Cardiac muscle cell (in vitro differentiated cells and primary cell): ENCODE measurements around the gene ITGA3. TPM values are rescaled to one million over a fixed set of nuclear protein-coding genes. Genes with fewer than 3 reads are reported as not detected.
A peak's percentile ranks its signal among the peaks of the same experiment; 100 is the strongest.

Source experiments
- DNase-seq, 2 donors: peaks; one replicate each; pipeline versions ENCODE4 v3.0.0 to v3.0.0-alpha.2; 2010 to 2017; ENCODE audit warnings: low read depth in 1 of 2, low spot score in 1 of 2
- H3K27ac ChIP-seq: fragments of 200-600 bp; sonication (generic); 2 replicates; pipeline ENCODE4 v1.5.1; 2016
- H3K27me3 ChIP-seq: fragments of 200-600 bp; sonication (generic); 2 replicates; pipeline ENCODE4 v1.6.0; 2016; ENCODE audit warnings: control low read depth
- H3K36me3 ChIP-seq: fragments of 200-600 bp; sonication (generic); 2 replicates; pipeline ENCODE4 v1.5.1; 2016; ENCODE audit warnings: control low read depth
- H3K4me1 ChIP-seq: fragments of 200-600 bp; sonication (generic); 2 replicates; pipeline ENCODE4 v1.8.1; 2017; ENCODE audit warnings: low read depth, mild to moderate bottlenecking, mixed run types
- H3K4me3 ChIP-seq: fragments of 200-600 bp; sonication (generic); 2 replicates; pipeline ENCODE4 v1.5.1; 2016; ENCODE audit warnings: mild to moderate bottlenecking
- H3K9me3 ChIP-seq: fragments of 200-600 bp; sonication (generic); 2 replicates; pipeline ENCODE4 v1.5.1; 2017; ENCODE audit warnings: low read depth, mild to moderate bottlenecking, control low read depth
- CTCF ChIP-seq: IDR thresholded peaks from 2 replicates; pipeline ENCODE4 v1.5.1; 2012; ENCODE audit warnings: low read depth, mild to moderate bottlenecking, low read length
- polyA plus RNA-seq: library from polyadenylated mRNA; unstranded; fragments of >200 nt; fragmentation: Nextera tagmentation; extraction: Ambion mirVana; gene quantifications from 2 replicates; pipeline ENCODE4 v1.2.1, GENCODE V29; 2016
- total RNA-seq: library from RNA; depleted of rRNA; stranded (reverse); fragments of >200 nt; gene quantifications from 2 replicates; pipeline ENCODE4 v1.2.3, GENCODE V29; 2016

The ITGA3 gene
- total and polyA plus RNA-seq, 2 experiments from 2014 or later, result 20.5 to 41.9 TPM

GRCh38 chr17:50109207-50109606, 53.3 kb downstream of the ITGA3 start:
- no peak for DNase-seq
- TF ChIP-seq CTCF, result no peak
- Histone ChIP-seq H3K4me1 (peaks cover 42% of the 10 kb centered on the region), H3K27ac (peak overlapping the region; percentile 82), H3K4me3 (no peak overlapping the region), H3K27me3 (no peaks in the 10 kb centered on the region), H3K9me3 (no peaks in the 10 kb centered on the region), H3K36me3 (peaks cover 12% of the 10 kb centered on the region)

GRCh38 chr17:50109785-50110184, 53.9 kb downstream of the ITGA3 start:
- Histone ChIP-seq H3K36me3 (peaks cover 12% of the 10 kb centered on the region), H3K4me3 (no peak overlapping the region), H3K27ac (peak overlapping the region; percentile 100), H3K9me3 (no peaks in the 10 kb centered on the region), H3K27me3 (no peaks in the 10 kb centered on the region), H3K4me1 (peaks cover 42% of the 10 kb centered on the region)
- TF ChIP-seq CTCF, result no peak
- DNase-seq, result no peak

- no peaks in the 10 kb centered on the region for H3K9me3 ChIP-seq
- peaks cover 42% of the 10 kb centered on the region for H3K4me1 ChIP-seq
- no peak overlapping the region for H3K4me3 ChIP-seq
- no peak for TF ChIP-seq CTCF
- peaks cover 12% of the 10 kb centered on the region for H3K36me3 ChIP-seq
- peak overlapping the region; percentile 100 for H3K27ac ChIP-seq
- no peak for DNase-seq
- H3K27me3 ChIP-seq, result no peaks in the 10 kb centered on the region
Observed at GRCh38 chr17:50110591-50111349, 54.9 kb downstream of the ITGA3 start.

GRCh38 chr17:50111673-50112655, 56.1 kb downstream of the ITGA3 start:
- Histone ChIP-seq H3K36me3 (peaks cover under 1% of the 10 kb centered on the region), H3K27ac (peak overlapping the region; percentile 100), H3K9me3 (no peaks in the 10 kb centered on the region), H3K4me1 (peaks cover 42% of the 10 kb centered on the region), H3K27me3 (no peaks in the 10 kb centered on the region), H3K4me3 (no peak overlapping the region)
- no peak for TF ChIP-seq CTCF
- peak in 1 of 2 donors; percentile 93 for DNase-seq

GRCh38 chr17:50112694-50113093, 56.8 kb downstream of the ITGA3 start:
- no peak for TF ChIP-seq CTCF
- Histone ChIP-seq H3K9me3 (no peaks in the 10 kb centered on the region), H3K4me1 (peaks cover 42% of the 10 kb centered on the region), H3K4me3 (no peak overlapping the region), H3K27me3 (no peaks in the 10 kb centered on the region), H3K36me3 (no peaks in the 10 kb centered on the region), H3K27ac (peak overlapping the region; percentile 100)
- DNase-seq, result no peak
